Left cardiac atrium (tissue), 4 donors: ENCODE results near the gene AEN. TPM values are rescaled to one million over a fixed set of nuclear protein-coding genes. Genes with fewer than 3 reads are reported as not detected.

ENCODE experiments used
- ATAC-seq, 2 donors: fragments of 200-7000 bp; cut with Tn5 transposase; one replicate each; pipeline ENCODE4 v1.9.1; 2020; ENCODE audit warnings: mild to moderate bottlenecking in 2 of 2, moderate library complexity in 2 of 2
- DNase-seq: peaks from one replicate; pipeline ENCODE4 v3.0.0-alpha.2; 2020
- intact Hi-C, 2 donors: fragments of 100-400 bp; cut with DNase I; formaldehyde crosslinking; loops; one replicate each; pipeline versions ENCODE4 v1.14.1 to v1.15.1; 2022 to 2023
- long read RNA-seq: library from polyadenylated mRNA; unstranded; transcript quantifications from one replicate; pipeline ENCODE4 v2.0.0, GENCODE V29; 2021
- total RNA-seq, 2 donors: library from RNA; stranded (reverse); fragmentation: NEBNext Ultra II Directional; extraction: Animal tissue kit (Norgen Biotek cat#: 25700); gene quantifications; one replicate each; pipeline ENCODE4 v1.2.1, GENCODE V29; 2021
- donor health status: DM: no; HTN: yes; CAD: no.
- donor health status: DM: no; HTN: yes; CAD: no; lungs with severe emphysema.
- donor health status: DM: yes; HTN: yes; CAD: no.
- donor health status: Dilated cardiomyopathy.

AEN gene
- 10 to 100 TPM in 1 of 2 donors, 1 to 10 TPM in 1; 9.9 to 15.4 TPM for total RNA-seq
- long read RNA-seq, full-length matches to known transcripts: 39 of 48 reads
- long read RNA-seq, partial matches to known transcripts: 4 of 48 reads
- long read RNA-seq, other reads (novel, unspliced or antisense): 5 of 48 reads

GRCh38 chr15:88620995-88621772 lies at the start of gene AEN:
Gene AEN, plus strand, starts transcription at chr15:88621340. Its CDS starts 4,870 bp downstream, at chr15:88626210.
- DNase-seq (peak; percentile 97), ATAC-seq (peak; percentile 97 to 99)
- intact Hi-C loops: loop anchor here in 1 of 2 donors (10.0 kb wide), 1 partner anchor 274 kb away; the partner anchor contains the start of gene HAPLN3

GRCh38 chr15:88571852-88572259 lies 49.3 kb upstream of the AEN start:
- DNase-seq: no peak
- no peak for ATAC-seq
- intact Hi-C loops: no loop called here

- intact Hi-C loops: no loop called here
- no peak for DNase-seq
- ATAC-seq: peak in 1 of 2 donors; percentile 43
Observed at GRCh38 chr15:88574077-88574476, 47.1 kb upstream of the AEN start.

- ATAC-seq (no peak), DNase-seq (no peak)
- intact Hi-C loops: no loop called here
Observed at GRCh38 chr15:88574655-88575054, 46.5 kb upstream of the AEN start.

GRCh38 chr15:88579322-88579721 lies 41.8 kb upstream of the AEN start:
- ATAC-seq: no peak
- intact Hi-C loops: no loop called here
- no peak for DNase-seq

- DNase-seq (no peak), ATAC-seq (no peak)
- intact Hi-C loops: no loop called here
Observed at GRCh38 chr15:88580532-88580931, 40.6 kb upstream of the AEN start.

- intact Hi-C loops: no loop called here
- DNase-seq (no peak), ATAC-seq (peak in 1 of 2 donors; percentile 42)
Observed at GRCh38 chr15:88586401-88587162, 34.6 kb upstream of the AEN start.

GRCh38 chr15:88590759-88591158 lies 30.4 kb upstream of the AEN start:
- intact Hi-C loops: no loop called here
- ATAC-seq (no peak), DNase-seq (no peak)

- no peak for ATAC-seq
- DNase-seq: no peak
- intact Hi-C loops: no loop called here
Observed at GRCh38 chr15:88591384-88591783, 29.8 kb upstream of the AEN start.

GRCh38 chr15:88603885-88604284 lies 17.3 kb upstream of the AEN start:
- no peak for ATAC-seq
- DNase-seq: no peak
- intact Hi-C loops: no loop called here

GRCh38 chr15:88604381-88605188 lies 16.6 kb upstream of the AEN start:
- no peak for DNase-seq
- intact Hi-C loops: no loop called here
- ATAC-seq: peak in 1 of 2 donors; percentile 61

- DNase-seq (peak; percentile 66), ATAC-seq (peak; percentile 88)
- intact Hi-C loops: no loop called here
Observed at GRCh38 chr15:88605189-88606069, 15.7 kb upstream of the AEN start.

GRCh38 chr15:88606070-88606794 lies 14.9 kb upstream of the AEN start:
- intact Hi-C loops: no loop called here

GRCh38 chr15:88607951-88608350 lies 13.2 kb upstream of the AEN start:
- ATAC-seq (no peak), DNase-seq (no peak)
- intact Hi-C loops: no loop called here

More at GRCh38 chr15:88606070-88606794, 14.9 kb upstream of the AEN start:
- DNase-seq (no peak), ATAC-seq (no peak)

GRCh38 chr15:88608607-88609181 lies 12.4 kb upstream of the AEN start:
- intact Hi-C loops: no loop called here
- DNase-seq: no peak
- no peak for ATAC-seq

- intact Hi-C loops: loop anchor here in 1 of 2 donors (5.0 kb wide), 1 partner anchor 132 kb away; no protein-coding TSS in a partner anchor
- DNase-seq (no peak), ATAC-seq (no peak)
Observed at GRCh38 chr15:88609344-88610090, 11.6 kb upstream of the AEN start.
